Endometrium (tissue), 2 donors: Measurements from ENCODE around the gene ABHD17A.
A peak's percentile ranks its signal among the peaks of the same experiment; 100 is the strongest.
"Not testable (repeated sequence)": the region's sequence is repeated elsewhere in the genome, so short reads cannot be mapped to it uniquely, and the experiment has no call there.

Experiments
- FAIRE-seq: peaks from 2 replicates; lab custom pipeline; 2012; peaks lifted over from hg19 to GRCh38; lab: Jason Lieb, UNC
- donor health status: control.
- donor health status: control.

ABHD17A gene

DNA sequence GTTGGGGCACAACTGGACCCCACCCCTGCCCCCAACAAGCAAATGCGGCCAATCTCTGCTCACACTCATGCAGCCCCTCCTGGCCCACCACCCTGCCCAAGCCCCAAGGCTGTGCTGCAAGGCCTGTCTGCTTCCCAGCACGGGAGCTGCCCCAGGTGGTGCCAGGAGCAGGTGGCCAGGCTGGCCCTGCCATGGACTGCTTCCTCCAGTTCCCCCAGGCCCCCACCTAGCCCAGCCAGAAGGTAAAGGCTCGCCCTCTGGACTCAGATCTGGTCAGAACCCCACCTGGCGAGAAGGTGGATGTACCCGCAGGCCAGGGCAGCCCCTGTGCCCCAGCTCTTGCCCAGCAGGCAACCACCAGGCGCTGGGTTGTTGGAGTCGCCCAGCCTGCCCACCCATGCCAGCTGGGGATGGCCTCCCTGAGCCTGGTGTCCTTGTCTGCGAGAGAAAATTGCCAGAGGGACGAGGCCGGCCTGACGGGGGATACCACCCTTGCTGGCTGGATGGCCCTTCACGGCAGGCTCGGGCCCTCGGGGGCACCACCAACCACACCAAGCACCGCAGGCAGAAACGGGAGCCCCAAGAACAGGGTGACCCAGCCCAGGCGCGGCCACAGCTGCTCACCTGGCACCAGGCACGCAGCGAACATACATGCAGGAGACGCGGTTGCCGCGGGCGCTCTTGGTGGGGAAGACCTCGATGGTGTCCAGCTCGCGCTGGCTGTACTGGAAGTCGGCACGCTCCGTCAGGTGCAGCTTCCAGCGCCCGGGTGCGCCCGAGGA, 4.5 kb downstream of the ABHD17A start:
- no peak for FAIRE-seq

DNA sequence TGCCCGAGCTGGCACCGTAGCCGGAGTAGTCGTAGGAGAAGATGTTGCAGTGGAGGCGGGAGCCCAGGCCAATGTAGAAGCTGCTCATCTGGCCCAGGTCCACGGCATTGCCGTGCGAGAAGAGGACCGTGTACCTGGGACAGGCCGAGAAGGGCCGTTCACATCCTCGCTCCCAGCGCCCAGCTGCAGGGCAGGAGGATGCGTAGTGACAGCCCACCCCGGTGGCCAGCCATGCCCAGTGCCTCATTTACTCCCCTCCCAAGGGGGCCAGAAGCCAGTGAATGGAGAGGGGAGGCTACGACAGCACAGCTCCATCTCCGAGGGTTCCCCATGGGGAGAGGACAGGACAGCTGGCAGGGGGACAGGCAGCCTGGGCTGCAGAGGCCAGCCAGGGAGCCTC, 5.3 kb downstream of the ABHD17A start:
- not testable (repeated sequence) for FAIRE-seq

DNA sequence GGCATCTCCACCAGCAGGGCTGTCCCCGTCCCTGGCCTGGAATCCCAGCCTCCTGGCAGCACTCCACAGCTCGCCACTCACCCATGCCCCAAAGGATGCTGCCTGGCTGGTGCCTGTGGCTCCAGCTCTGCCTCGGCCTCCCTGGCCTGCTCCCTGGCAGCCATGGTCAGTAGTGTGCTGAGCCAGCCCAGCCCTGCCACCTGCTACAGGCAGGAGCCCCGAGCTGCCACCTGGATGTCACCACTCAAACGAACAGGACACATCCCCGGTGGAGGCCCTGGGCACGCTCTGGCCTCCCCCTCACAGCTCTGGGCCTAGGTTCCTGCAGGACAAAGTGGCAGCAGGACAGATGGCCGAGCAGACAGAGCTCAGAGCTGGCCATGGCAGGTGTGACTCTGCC, 6.7 kb downstream of the ABHD17A start:
- FAIRE-seq: not testable (repeated sequence)

DNA sequence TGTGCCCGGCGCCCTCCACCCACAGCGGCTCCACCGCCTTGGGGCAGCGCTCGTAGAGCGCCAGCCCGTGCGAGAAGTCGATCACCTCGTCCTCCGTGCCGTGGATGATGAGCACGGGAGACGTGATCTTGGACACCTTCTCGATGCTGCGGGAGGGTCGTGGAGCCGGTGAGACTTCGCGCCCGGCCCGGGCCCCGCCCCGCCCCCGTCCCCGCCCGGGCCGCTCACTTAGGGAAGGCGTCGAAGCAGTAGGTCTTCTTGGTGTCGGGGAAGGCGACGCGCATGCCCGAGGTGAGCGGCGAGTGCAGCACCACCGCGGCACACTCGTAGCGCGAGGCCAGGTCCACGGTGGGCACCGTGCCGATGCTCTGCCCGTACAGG, 8.0 kb downstream of the ABHD17A start:
- FAIRE-seq: not testable (repeated sequence)

DNA sequence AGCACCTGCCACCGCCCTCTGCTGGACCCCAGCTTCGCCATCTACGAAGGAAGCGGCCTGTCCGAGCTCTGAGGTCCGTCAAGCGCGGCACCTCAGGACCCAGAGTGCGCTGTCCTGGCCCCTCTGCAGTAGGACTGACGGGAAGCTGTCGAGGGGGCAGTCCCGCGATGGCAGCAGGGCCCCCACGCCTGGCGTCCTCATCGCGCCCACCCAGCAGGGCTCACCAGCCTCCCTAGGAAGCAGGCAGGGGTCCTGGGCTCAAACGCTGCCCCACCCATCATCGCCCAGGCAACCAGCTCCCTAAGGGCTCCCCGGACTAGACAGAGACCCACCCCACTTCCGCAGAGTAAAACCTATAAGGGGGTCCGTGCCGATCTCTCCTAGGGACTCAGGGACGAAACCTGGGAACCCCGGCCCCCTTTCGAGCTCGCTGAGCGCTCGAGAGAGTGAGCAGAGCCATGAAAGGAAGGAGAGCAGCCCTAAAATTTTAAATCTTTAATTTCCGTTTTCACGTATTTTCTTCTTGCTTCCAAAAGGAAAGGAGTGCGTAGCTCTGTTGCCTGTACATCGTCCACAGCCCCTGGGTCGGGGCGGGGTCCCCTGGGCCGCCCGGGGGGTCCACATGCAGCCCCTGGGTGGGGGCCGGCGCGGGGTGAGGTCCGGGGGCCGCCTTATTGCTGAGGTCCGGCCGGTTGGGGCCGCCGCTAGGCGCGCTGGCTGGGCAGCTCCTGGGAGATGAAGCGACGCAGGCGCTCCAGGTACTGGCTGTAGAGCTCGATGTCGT, 8.6 kb downstream of the ABHD17A start:
- not testable (repeated sequence) for FAIRE-seq

DNA sequence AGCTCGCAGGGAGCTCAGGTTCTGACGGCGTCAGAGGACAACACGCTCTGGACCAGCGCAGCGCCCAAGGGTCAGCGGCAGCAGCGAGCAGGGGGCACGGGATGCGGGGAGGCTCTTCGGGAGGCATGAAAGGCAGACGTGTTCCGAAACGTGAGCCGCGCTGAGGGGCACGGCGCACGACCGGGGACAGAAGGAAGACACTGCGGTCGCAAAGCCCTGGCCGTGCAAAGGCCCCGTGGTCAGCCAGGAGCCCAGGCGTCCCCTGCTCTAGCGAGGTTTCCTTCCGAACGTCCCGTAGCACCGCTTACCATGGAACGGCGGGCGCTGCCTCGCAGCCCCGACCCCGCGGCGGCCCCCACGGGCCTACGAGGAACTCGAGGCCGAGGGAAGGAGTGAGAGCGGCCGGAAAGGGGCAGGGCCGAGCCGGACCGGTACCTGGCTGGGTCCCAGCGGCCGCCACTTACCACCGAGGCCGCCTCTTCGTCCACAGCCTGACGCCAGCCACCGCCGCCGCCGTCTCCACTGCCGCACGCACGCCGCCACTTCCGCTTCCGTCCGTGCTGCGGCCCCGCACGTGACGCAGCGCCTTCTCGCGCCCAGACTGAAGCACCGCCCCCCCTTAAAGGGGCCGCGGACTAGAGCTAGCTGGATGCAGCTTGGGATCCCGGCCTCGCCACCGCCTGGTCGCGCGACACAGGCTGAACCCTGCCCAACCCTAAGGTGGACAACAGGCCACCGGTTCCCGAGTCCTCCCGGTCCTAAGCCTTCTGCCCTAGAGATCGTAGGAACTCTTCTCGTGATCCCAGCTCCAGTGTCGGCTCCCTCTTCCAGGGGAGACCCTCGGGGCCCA, 9.4 kb downstream of the ABHD17A start:
- no peak for FAIRE-seq

DNA sequence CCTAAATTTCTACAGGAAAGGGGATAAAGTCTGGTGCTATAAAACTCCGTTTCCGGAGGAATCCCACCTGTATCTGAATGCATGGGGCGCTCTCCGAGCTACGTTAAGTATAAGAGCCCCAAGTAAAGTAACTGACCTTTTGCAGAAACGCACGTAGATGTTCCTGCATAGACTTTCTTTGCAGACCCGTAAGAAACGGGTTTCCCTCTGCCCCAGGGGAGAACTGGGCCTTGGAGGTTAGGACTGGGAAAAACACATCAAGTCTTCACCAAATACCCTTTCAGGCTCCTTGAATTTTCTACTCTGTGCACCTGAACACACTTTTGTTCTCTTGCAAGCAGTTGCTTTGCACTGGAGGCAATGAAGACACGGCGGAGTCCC, 10.0 kb downstream of the ABHD17A start:
- not testable (repeated sequence) for FAIRE-seq

DNA sequence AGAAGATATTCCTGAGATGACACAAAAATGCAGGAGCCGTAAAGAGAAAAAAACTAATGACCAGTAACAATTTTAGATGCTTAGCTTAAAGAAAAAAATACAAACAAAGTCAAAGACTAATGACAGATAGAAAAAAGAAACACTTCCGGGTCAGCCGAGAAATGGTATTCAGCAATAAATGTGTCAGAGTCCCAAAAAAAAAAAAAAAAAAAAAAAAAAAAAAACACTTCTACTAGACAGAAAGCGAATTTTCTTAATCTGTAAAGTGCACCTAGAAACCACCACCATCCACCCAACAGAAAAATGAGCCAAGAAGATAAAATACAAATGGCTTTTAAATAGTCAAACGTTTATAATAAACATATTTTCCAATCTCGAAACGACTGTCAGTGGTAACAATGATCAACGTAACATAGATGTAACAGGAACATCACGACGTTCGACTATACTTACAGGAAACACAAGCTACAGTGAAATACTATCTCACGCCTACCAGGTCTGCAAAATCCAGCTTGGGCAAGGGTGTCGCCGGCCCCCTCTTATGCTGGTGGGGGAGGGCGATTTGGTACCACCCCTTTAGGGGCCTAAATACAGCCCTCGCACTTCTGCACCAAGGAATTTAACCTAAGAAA, 10.6 kb downstream of the ABHD17A start:
- peak; percentile 55 for FAIRE-seq

DNA sequence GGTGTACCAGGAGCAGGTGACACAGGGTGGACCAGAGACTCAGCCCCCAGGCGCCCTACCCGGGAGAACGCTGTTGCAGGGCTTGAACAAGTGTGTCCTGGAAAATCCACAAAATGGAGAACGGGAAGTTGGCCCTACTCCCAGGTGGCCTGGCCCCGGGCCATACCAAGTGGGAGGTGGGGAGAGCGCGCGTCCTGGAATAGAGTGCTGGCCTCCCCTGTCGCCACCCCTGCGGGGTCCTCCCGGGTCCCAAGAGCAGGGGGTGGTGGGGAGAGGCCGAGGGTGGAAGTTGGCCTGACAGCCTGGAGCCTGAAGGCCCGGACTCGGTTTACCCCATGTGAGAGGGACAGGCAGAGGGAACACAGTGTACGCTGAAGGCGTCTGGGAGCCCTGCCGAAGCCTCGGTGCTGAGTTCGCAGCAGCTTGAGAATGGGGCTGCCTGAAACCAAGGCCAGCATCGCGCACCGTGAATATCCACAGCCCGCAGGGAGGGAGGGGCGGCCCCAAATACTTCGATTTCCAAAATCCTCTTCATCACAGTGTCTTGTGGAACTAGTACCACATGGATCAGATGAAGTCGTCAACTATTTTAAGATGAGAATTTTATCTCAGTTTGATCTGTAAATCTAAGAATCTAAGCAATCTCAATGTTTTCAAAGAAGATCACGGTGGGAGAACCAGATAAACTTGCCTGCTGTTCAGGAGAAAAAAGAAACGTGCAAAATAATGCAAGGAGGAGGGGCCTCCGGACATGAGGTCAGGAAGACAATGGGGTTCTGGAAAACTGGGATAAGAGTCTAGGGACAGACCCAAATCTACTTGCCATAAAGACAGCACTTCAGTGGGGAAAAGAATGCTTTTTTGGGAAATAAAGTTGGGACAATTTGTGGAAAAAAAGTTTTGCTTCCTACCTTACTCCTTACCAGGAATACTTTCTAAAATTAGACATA, 11.5 kb downstream of the ABHD17A start:
- no peak for FAIRE-seq

DNA sequence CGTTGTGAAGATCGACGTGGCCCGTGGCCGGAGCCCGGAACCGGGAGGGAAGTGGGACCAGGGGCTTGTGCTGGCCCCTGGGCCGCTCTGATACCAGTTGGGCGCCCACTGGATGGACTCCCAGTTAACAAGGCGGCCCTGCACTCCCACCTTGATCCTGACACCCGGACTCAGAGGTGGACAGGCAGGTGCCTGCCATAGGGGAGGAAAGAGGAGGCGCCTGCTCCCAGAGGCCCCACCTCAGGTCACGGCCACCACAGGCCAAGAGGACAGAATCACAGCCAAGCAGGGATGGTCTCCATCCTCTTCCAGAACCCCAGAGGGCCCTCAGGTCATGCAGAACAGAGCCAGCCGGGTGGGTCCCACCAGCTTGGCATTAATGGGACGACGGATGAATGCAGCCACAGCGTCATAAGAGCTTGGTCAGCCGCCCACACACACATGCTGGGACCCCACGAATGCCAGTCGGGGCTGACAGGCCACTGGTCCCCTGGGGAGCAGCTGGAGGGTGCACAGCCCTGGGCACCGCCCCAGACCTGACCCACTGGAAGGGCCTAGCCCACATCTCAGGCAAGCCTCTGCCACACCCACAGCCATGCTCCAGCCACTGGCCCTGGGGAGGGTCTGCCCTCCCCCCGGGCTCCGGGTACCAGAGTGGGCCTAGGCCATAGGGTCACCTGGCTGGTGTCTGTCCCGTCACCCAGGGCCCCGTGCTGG, 12.3 kb downstream of the ABHD17A start:
- no peak for FAIRE-seq

DNA sequence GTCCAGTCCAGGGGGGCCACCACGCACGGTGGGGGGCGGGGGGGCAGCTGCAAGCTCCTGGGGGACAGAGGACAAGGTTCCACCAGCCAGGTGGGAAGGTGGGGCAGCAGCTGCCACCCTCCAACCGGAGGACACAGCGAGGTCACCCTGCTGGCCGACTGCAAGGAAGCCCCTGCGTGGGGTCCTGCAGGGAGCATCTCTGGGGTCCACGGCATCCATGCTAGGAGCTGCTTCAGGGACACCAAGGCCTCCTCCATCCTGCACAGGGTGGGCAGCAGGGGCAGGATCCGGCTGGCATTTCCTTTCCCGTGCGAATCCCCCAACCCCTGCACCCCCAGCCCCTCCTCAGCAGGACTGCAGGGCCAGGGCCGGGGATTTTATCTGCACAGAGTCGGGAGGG, 13.7 kb downstream of the ABHD17A start:
- no peak for FAIRE-seq

DNA sequence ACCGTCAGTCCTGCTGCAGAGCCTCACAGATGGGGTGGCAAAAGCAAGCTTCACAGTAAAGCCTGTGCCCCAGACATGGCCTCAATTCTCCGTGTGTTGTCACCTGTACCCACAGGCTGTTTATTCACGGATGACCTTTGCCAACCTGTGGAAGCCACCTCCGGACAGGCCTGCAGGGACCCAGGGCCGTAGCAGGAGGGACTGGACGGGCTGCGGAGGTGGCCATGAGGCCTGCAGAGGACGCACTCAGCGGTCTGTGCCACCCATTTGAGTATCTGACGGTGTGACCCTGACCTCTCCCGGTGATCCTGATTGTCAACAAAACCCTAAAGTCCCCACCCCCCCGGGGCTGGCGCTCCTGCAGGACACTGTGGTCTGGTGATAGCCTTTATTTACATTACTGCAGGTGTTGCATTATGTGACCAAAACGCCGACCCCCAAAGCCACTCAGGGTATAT, 14.1 kb downstream of the ABHD17A start:
- FAIRE-seq: no peak

DNA sequence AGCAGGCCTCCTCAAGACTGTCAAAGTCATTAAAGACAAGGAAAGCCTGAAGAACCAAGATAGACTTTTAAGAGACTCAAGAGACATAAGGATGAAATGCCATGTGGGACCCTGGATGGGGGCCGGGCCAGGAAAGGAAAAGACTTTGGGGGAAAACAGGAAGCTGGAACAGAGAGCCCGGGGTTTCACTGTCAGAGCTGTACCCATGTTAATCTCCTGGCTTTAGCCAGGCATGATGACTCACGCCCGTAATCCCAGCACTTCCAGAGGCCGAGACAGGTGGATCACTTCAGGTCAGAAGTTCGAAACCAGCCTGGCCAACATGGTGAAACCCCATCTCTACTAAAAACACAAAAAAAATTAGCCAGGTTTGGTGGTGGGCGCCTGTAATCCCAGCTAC, 16.3 kb downstream of the ABHD17A start:
- no peak for FAIRE-seq

DNA sequence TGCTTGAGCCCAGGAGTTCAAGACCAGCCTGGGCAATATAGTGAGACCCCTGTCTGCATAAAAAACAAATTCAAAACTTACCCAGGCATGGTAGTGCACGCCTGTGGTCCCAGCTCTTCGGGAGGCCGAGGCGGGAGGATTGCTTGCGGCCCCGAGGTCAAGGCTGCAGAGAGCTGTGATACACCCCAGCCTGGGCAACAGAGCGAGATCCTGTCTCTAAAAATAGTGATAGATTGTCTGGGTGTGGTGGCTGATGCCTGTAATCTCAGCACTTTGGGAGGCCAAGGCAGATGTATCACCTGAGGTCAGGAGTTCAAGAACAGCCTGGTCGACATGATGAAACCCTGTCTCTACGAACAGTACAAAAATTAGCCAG, 18.0 kb downstream of the ABHD17A start:
- no peak for FAIRE-seq

DNA sequence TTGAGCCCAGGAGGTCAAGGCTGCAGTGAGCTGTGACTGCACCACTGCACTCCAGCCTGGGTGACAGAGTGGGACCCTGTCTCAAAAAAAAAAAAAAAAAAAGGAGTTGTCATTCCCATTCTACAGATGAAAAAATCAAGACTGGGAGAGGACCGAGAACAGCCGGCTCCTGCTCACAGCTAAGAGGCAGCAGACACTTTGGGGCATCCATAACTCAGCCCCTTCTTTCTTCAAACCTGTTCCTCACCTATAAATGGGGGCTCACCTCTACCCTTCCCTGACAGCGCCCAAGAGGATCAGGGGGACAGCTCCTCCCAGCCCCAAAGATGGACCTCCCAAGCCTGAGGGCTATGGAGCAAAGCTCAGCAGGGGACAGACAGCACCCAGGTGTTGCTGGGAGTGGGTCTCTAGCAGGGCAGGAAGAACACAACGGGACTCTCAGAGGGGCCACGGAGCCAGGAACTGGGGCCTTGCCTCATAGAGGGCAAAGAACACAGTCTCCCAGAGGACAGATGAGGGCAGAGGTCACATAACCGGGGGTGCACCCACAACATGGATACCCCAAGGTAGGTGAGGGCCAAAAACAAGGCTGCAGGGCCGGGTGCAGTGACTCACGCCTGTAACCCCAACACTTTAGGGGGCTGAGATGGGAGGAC, 18.5 kb downstream of the ABHD17A start:
- FAIRE-seq: no peak

DNA sequence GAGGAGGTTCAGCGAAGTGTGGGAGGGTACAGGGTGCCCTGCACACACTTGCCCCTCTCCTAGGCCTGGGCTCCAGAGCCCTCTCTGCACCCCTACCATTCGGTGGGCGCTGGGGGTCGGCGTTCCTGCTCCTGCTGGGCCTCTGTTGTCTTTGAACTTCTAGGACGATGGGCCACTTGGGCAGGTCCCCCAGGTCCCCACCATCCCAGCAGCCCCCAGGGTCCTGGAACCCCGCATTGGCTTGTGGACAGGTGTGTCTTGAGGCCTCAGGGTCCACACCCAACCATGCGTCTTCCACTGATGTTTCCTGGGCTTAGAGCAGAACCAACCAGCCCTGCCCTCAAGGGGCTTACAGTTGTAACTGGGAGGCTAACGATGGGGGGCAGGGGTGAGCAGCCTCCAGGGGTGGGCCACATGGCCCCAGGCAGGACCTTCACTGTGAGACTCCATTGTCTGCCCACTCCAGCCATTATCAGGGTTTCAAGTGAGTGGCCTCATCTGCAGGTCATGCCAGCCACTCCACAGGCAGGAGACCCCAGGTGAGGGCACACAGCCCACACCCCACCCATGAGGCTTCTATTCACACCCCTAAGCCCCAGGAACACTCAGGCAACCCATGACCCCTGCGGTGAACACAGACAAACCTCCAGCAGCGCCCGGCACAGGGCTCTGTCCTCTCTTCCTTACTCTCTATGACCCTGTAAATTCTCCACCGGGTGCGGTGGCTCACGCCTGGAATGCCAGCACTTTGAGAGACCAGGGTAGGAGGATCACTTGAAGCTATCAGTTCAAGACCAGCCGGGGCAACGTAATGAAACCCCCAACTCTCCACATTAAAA, 19.9 kb downstream of the ABHD17A start:
- no peak for FAIRE-seq

DNA sequence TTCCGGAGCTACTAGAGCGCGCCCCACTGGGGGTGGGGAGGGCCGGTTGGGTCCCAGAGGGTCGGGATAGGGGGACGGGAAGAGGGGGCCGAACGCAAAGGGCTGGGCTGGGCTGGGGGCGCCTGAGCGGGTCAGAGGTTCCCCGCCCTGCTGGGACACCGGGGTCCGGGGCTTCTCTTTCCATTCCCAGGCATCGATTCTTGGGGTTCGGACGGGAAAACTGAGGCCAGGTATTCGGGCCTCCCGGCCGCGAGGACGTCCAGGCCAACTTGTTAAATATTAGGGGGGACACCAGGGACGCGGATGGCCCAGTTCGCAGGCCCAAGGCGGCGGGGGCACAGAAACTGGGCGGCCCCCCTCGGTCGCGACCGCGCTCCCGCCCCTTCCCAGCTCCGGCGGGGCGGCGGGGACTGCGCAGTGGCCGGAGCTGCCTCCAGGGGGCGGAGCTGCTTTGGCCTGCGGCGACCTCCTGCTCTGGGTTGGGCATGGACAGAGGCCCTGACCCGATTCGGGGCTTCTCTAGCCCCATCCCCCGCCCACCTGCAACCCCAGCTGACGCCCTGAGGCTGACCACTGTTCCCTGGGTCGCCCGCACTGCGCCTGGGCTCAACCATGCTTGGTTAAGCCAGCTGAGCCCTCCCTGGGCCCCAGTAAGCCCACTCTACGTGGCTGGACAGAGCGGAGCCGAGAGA, 20.7 kb downstream of the ABHD17A start:
- no peak for FAIRE-seq
